ACC112 (cell line): Measurements from ENCODE around the gene FN1.
"Not testable (repeated sequence)": the region's sequence is repeated elsewhere in the genome, so short reads cannot be mapped to it uniquely, and the experiment has no call there.

Experiments
- H2AFZ ChIP-seq: fragments of 200-600 bp; sonication (generic); one replicate; pipeline ENCODE4 v1.6.0; 2017; ENCODE audit warnings: antibody characterized with exemption, low read length; ENCODE audit not compliant: unreplicated experiment
- H3K27ac ChIP-seq: fragments of 200-600 bp; sonication (generic); 2 replicates; pipeline ENCODE4 v1.5.1; 2014; ENCODE audit warnings: low read depth, mild to moderate bottlenecking, antibody characterized with exemption, low read length, moderate library complexity
- H3K27me3 ChIP-seq: fragments of 200-600 bp; sonication (generic); 2 replicates; pipeline ENCODE4 v1.6.1; 2014; ENCODE audit warnings: mild to moderate bottlenecking, antibody characterized with exemption, low read length, moderate library complexity, mixed read lengths; ENCODE audit not compliant: insufficient read depth
- H3K36me3 ChIP-seq: fragments of 200-600 bp; sonication (generic); 2 replicates; pipeline ENCODE4 v1.6.1; 2016; ENCODE audit warnings: mild to moderate bottlenecking, antibody characterized with exemption, low read length, moderate library complexity, mixed read lengths; ENCODE audit not compliant: insufficient read depth
- H3K4me1 ChIP-seq: fragments of 200-600 bp; sonication (generic); one replicate; pipeline ENCODE4 v1.6.1; 2016; ENCODE audit warnings: low read length, mixed read lengths; ENCODE audit not compliant: insufficient read depth, unreplicated experiment, control insufficient read depth
- H3K4me3 ChIP-seq: fragments of 200-600 bp; sonication (generic); 2 replicates; pipeline ENCODE4 v1.5.1; 2014; ENCODE audit warnings: mild to moderate bottlenecking, low read depth, low read length
- H3K79me2 ChIP-seq: fragments of 200-600 bp; sonication (generic); one replicate; pipeline ENCODE4 v1.6.0; 2016; ENCODE audit warnings: low read length; ENCODE audit not compliant: control insufficient read depth, unreplicated experiment, insufficient read depth

The FN1 gene

DNA sequence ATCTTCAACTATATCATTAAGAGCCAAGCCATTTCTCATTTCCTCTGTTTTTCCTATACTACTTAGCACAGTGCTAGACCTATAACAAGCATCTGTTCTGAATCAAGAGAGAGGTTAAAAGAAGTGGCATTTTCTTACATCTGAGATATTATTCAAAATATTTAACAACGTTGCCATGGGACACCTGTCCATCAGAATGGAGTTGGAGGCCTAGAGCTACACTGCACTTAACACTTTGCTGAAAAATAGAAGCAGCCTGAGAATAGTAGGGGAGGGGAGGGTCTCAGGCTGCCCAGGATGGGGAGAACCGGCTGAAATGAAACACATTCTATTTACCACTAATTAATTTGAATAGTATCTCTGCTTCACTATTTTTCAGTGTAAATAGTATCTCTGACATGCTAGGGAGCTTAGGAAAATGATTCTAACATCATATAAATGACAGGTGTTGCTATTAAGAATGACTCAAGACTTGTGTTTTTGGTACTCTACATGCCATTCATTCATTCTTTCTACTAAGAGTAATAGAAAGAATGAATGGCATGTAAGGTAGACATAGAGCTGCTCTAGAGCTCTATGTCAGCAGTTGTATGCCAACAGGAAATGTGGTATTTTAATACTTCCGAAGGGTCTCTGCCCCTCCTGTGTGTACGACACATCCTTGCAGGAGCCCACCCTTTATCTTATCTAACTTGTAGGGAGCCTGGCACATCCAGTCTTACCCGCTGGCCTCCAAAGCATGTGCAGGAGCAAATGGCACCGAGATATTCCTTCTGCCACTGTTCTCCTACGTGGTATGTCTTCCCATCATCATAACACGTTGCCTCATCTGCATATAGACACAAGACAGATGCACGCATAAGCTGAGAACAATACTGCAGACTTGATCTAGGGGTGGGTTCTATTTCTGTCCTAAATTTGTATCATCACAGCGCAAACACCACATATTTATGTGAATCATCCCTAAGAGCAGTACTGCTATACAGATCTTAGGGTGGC is 71.4 kb downstream of the FN1 start:
- Histone ChIP-seq H2AFZ (no peak overlapping the region), H3K27me3 (no peaks in the 10 kb centered on the region), H3K27ac (peak overlapping the region; percentile 58), H3K79me2 (no peaks in the 10 kb centered on the region), H3K36me3 (peaks cover 89% of the 10 kb centered on the region), H3K4me1 (peaks cover 22% of the 10 kb centered on the region), H3K4me3 (no peak overlapping the region)

DNA sequence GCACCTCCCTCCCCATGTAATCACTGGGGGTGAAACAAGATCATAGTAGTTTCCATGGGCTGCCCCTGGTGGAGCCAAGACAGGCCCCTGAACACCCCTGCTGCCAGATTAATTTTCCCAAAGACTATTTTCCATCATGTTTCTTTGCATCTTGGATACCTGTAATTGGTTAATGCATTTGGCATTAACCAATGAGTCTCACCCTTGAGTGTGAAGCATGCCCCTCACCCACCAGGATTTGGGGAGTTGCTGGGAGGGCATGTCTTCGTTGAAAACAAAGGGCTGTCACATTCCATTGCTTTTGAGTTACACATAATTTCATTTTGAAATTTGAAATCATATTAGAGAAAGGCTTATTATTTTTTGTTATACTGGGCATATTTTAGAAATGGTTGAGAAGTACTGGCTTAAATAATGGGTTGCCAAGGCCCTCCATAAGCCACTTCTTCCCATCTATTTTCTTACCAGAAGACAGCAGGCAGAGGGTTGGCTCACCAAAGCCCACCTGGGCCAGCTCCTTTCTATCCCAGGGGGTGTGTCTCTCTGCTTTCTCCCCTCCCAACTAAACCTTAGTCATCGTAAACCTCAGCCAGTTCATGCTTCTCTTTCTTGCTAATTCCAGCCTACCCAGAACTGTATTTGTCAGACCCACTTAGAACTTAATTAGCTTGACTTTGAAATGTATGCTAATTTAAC is 72.3 kb downstream of the FN1 start:
- peak overlapping the region; percentile 58 for H3K27ac ChIP-seq
- no peaks in the 10 kb centered on the region for H3K79me2 ChIP-seq
- H3K27me3 ChIP-seq = no peaks in the 10 kb centered on the region
- peaks cover 84% of the 10 kb centered on the region for H3K36me3 ChIP-seq
- no peak overlapping the region for H2AFZ ChIP-seq
- peaks cover 20% of the 10 kb centered on the region for H3K4me1 ChIP-seq
- no peak overlapping the region for H3K4me3 ChIP-seq

DNA sequence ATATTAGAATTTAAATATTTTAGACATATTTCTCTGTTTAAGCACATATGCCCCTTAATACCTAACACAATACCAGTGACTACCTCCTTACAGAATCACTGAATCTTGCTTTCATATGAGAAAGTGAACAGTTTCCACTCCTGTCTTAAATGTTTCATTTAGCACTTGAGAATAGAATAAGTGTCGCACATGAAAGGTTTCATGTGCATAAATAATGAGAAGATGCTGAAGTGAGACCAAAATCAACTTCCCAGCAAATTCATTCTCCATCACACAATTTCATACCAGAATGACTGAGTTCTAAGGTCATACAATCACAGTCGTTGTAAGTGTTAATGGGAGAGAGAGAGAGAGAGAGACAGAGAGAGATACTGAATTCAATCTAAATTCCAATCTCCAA is 72.8 kb downstream of the FN1 start:
- Histone ChIP-seq H3K4me3 (no peak overlapping the region), H3K36me3 (peaks cover 78% of the 10 kb centered on the region), H3K27ac (peak overlapping the region; percentile 58), H3K79me2 (no peaks in the 10 kb centered on the region), H3K27me3 (no peaks in the 10 kb centered on the region), H3K4me1 (peaks cover 20% of the 10 kb centered on the region), H2AFZ (no peak overlapping the region)

DNA sequence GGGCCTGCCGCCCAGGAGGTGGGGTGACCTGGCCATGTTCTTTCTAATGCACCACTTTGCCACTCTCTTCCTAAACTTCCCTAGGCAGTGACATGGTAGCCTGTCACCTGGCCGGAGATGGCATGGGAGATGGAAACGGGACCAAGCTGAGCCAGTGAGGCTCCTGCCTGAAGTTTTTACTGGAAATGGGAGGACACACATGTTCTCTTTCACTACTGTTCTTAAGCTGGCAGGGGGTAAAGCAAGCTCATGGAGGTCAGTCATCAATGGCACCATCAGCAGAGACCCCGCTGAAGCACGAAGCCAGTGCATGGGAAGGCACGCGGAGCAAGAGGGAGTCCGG is 73.3 kb downstream of the FN1 start:
- no peaks in the 10 kb centered on the region for H3K27me3 ChIP-seq
- H3K79me2 ChIP-seq = no peaks in the 10 kb centered on the region
- H2AFZ ChIP-seq = no peak overlapping the region
- peaks cover 73% of the 10 kb centered on the region for H3K36me3 ChIP-seq
- peak overlapping the region; percentile 58 for H3K27ac ChIP-seq
- peaks cover 15% of the 10 kb centered on the region for H3K4me1 ChIP-seq
- H3K4me3 ChIP-seq = no peak overlapping the region

DNA sequence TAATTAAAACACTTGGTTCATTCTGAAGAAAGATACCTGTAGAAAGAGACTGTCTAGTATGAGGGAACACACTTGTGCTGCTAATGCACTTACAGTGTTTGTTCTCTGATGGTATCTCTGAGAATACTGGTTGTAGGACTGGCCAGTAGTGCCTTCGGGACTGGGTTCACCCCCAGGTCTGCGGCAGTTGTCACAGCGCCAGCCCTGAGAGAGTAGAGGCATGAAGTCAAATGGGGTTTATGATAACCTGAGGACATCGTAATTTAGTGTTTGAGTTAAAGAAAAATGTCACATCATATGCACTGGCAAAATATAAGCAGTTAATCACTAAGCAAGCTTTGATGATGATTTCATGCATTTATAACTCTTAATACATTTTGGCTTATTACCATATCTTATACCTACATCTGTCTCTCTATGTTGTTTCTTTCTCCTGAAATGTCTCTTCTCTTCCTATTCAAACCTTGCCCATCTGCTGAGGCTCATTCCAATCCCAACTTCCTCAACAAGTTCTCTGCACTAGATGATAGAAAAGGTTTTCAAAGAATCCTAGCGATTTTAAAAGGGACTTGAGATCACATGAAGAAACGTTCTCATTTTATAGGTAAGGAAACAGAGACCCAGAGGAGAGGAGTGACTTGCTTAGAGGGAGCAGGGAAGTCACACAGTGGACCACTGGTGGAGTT is 73.8 kb downstream of the FN1 start:
- no peaks in the 10 kb centered on the region for H3K79me2 ChIP-seq
- H3K4me1 ChIP-seq = peaks cover 11% of the 10 kb centered on the region
- no peaks in the 10 kb centered on the region for H3K27me3 ChIP-seq
- H3K27ac ChIP-seq = peak overlapping the region; percentile 58
- no peak overlapping the region for H2AFZ ChIP-seq
- H3K4me3 ChIP-seq = no peak overlapping the region
- peaks cover 68% of the 10 kb centered on the region for H3K36me3 ChIP-seq

DNA sequence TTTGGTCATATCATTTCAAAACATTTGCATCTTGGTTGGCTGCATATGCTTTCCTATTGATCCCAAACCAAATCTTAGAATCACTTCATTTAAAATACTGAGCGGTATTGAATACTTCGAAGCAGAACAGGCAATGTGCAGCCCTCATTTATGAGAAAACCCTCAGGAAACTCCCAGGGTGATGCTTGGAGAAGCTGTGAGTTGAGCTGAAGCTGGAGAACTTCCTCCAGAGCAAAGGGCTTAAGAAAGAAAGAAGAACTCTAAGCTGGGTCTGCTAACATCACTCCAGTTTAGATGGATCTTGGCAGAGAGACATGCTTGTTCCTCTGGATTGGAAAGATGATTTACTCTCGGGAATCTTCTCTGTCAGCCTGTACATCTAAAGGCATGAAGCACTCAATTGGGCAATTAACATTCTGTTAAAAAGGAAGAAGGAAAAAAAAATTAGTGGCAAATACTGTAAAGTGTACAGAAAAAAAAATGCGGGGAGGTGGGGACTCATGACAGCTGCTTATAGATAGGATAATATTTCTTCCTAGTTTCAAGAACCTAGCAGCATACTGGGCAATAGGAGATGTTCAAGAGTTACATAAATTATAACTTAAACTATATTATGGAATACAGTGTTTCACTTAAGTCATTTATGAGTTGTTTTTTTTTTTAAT is 74.5 kb downstream of the FN1 start:
- Histone ChIP-seq H3K4me3 (no peak overlapping the region), H3K79me2 (no peaks in the 10 kb centered on the region), H3K4me1 (peaks cover 11% of the 10 kb centered on the region), H2AFZ (no peak overlapping the region), H3K27me3 (no peaks in the 10 kb centered on the region), H3K36me3 (peaks cover 61% of the 10 kb centered on the region), H3K27ac (peak overlapping the region; percentile 58)

DNA sequence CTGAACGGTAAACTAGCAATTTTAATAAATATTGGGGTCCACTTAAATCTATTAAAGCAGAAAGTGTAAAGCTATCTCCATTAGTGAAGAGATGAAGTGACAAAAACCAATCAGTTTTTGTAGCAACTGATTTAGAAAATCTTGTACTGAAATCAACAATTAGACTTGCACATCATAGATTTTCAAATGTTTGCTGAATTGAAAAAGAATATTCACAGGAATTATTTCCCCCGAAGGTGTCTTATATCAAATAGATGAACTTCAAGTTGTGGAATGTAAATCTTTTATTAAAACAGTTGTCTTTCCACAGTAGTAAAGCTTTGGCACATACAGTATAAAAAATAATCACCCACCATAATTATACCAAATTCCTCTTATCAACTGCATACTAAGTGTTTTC is 75.3 kb downstream of the FN1 start:
- Histone ChIP-seq H3K27me3 (no peaks in the 10 kb centered on the region), H3K27ac (peak overlapping the region; percentile 33), H3K4me1 (peaks cover 11% of the 10 kb centered on the region), H3K4me3 (no peak overlapping the region), H3K79me2 (no peaks in the 10 kb centered on the region), H2AFZ (no peak overlapping the region), H3K36me3 (peaks cover 55% of the 10 kb centered on the region)

DNA sequence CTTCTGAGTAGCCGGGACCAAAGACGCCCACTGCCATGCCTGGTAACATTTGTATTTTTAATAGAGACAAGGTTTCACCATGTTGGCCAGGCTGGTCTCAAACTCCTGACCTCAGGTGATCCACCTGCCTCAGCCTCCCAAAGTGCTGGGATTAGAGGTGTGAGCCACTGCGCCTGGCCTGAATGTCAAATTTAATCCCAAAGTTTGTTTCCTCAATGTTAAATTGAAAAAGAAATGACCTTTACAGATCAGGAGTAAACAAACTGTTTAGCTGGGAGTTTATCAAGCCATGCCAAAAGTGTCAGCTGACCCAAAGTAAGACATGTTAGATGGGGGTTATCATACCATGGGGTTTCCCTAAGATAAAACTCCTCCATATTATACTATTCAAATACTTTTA is 75.8 kb downstream of the FN1 start:
- Histone ChIP-seq H3K36me3 (peaks cover 51% of the 10 kb centered on the region), H3K27ac (peak overlapping the region; percentile 33; the same call in 1 of the 2 replicates)
- not testable (repeated sequence) for H3K4me1 ChIP-seq, H2AFZ ChIP-seq, H3K27me3 ChIP-seq, H3K4me3 ChIP-seq, H3K79me2 ChIP-seq

DNA sequence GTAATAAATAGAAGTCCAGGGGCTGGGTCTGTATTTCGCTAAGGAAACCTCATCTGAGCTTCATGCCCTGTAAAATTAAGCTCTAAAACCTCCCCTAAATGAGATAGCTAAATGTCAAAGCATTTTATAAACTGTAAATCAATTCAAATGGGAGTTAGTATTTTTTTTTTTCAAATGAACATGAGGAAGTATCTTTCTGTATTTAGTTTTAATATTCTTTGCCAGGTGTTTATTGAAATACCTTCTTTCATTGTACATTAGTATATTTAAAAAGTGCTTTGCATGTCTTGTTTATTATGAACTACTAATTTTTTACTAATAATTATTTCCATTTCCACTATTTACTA is 76.3 kb downstream of the FN1 start:
- H3K36me3 ChIP-seq = peaks cover 46% of the 10 kb centered on the region
- peaks cover 4% of the 10 kb centered on the region for H3K4me1 ChIP-seq
- H3K4me3 ChIP-seq = no peak overlapping the region
- no peak overlapping the region for H2AFZ ChIP-seq
- H3K27ac ChIP-seq = peak overlapping the region; percentile 52
- H3K79me2 ChIP-seq = no peaks in the 10 kb centered on the region
- no peaks in the 10 kb centered on the region for H3K27me3 ChIP-seq

DNA sequence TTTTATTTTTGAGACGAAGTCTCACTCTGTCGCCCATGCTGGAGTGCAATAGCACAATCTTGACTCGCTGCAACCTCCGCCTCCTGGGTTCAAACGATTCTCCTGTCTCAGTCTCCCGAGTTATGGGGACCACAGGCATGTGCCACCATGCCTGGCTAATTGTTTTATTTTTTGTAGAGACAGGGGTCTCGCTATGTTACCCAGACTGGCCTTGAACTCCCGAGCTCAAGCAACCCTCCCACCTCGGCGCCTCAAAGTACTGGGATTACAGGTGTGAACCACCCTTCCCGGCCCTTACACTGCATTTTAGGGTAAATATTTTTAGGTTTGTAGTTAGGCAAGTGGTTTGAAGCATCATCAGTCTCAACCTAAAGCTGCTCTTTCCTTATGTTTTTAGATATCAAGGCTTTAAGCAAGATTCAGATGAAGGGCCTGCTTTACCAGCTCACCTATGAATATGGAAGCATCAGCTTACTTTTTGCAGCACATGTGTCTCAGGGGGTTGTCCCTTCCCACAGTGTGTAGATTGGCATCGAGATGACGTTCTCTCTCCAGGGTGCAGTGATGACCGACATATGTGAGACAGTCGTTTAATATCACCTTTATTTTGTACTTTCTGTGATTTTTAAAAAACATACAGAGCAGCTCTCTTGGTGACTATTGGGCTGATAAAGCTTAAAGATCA is 76.8 kb downstream of the FN1 start:
- Histone ChIP-seq H3K27me3 (no peaks in the 10 kb centered on the region), H3K27ac (peak overlapping the region; percentile 52), H3K4me1 (peaks cover 4% of the 10 kb centered on the region), H3K36me3 (peaks cover 40% of the 10 kb centered on the region), H3K4me3 (no peak overlapping the region), H3K79me2 (no peaks in the 10 kb centered on the region), H2AFZ (no peak overlapping the region)
